ENCODE measurements around the gene NKG7. TPM values are rescaled to one million over a fixed set of nuclear protein-coding genes. Genes with fewer than 3 reads are reported as not detected.

NKG7 gene
- total and polyA plus RNA-seq, 2 experiments from 2014 or later = not detected

DNA sequence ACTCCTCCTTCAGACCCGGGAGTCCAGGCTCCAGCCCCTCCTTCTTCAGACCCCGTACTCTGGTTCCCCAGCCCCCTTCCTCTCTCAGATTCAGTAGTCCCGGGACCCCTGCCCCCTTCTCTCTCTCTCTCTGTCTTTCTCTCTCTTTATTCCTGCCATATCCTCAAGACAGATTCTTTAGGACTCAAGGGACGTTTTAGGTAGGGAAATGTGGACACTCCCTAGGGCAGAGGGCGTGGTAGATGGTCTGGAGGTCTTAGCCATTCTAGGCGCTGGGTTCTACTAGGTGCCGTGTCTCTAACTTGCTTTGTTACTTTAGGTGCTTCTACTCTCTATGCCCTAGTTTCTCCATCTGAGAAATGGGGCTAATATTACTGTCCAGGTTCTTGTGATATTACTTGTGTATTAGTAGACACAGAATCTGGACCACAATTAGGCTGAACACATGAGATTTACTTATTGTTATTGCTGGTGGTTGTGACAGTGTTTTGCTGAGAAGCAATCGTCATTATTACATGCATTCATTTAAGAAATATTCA, 18.7 kb upstream of the NKG7 start (continued):
- TF ChIP-seq, protein P1, sequence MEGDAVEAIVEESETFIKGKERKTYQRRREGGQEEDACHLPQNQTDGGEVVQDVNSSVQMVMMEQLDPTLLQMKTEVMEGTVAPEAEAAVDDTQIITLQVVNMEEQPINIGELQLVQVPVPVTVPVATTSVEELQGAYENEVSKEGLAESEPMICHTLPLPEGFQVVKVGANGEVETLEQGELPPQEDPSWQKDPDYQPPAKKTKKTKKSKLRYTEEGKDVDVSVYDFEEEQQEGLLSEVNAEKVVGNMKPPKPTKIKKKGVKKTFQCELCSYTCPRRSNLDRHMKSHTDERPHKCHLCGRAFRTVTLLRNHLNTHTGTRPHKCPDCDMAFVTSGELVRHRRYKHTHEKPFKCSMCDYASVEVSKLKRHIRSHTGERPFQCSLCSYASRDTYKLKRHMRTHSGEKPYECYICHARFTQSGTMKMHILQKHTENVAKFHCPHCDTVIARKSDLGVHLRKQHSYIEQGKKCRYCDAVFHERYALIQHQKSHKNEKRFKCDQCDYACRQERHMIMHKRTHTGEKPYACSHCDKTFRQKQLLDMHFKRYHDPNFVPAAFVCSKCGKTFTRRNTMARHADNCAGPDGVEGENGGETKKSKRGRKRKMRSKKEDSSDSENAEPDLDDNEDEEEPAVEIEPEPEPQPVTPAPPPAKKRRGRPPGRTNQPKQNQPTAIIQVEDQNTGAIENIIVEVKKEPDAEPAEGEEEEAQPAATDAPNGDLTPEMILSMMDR (conservative IDR thresholded peaks at IDR 0.05; ENCODE audit: low read depth in 2 of 2) = no peak
- TF ChIP-seq JUNB (IDR thresholded peaks at IDR 0.05; ENCODE audit: unreplicated experiment) (no peak), NANOG (IDR thresholded peaks at IDR 0.05; ENCODE audit: borderline replicate concordance) (no peak)

DNA sequence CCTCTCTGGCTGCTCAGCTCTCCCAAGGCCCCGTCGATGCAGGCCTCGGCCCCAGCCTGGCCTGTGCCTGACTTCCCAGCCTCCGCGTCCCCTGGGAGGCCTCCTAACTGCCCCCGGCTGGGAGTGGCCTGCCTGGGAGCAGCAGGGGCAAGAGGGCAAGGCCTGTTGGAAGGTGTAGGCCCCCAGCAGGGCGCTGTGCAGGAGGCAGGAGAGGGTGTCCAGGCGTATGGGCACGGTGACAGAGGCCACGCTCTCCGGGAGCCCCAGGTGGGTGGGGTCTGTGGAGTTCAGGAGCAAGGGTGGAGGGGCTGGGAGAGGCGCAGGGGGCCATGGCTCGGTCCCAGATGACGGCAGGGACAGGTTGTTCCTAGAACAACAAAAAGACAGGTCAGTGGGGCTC, 16.7 kb upstream of the NKG7 start:
- Mint-ChIP-seq H3K27me3 (ENCODE audit: insufficient read depth, low read depth, poor library complexity) (peaks cover 16% of the 10 kb centered on the region), H3K4me1 (peaks cover 15% of the 10 kb centered on the region), H3K27ac (no peak overlapping the region), H3K9me3 (no peaks in the 10 kb centered on the region; the same call in 1 of the 3 replicates), H3K4me3 (no peak overlapping the region), H3K36me3 (ENCODE audit: low read depth) (no peaks in the 10 kb centered on the region; the same call in 2 of the 3 replicates)
- no peaks in the 10 kb centered on the region for H3F3A ChIP-seq (replicated peaks; ENCODE audit: low read depth)
- no peaks in the 10 kb centered on the region for H3K79me2 ChIP-seq (replicated peaks; ENCODE audit: insufficient read depth)
- H3K27ac ChIP-seq (ENCODE audit: low read depth) = no peak overlapping the region
- ATAC-seq (no peak), DNase-seq (ENCODE audit: low spot score) (no peak)
- H4K20me1 ChIP-seq (replicated peaks; ENCODE audit: insufficient read depth) = no peaks in the 10 kb centered on the region
- no peaks in the 10 kb centered on the region for H3K36me3 ChIP-seq (ENCODE audit: insufficient read depth)
- no peaks in the 10 kb centered on the region for H3K27me3 ChIP-seq (ENCODE audit: insufficient read depth)
- H3K9me2 ChIP-seq (ENCODE audit: insufficient read depth) = no peaks in the 10 kb centered on the region
- H2AFZ ChIP-seq = no peak overlapping the region
- H3K4me3 ChIP-seq = no peak overlapping the region
- H3K4me2 ChIP-seq = no peak overlapping the region
- no peak for TF ChIP-seq ZNF331 (CRISPR knock-in tag; IDR thresholded peaks at IDR 0.05; ENCODE audit: low read depth)
- TF ChIP-seq JUNB (IDR thresholded peaks at IDR 0.05; ENCODE audit: unreplicated experiment) = no peak
- TF ChIP-seq, protein P2, sequence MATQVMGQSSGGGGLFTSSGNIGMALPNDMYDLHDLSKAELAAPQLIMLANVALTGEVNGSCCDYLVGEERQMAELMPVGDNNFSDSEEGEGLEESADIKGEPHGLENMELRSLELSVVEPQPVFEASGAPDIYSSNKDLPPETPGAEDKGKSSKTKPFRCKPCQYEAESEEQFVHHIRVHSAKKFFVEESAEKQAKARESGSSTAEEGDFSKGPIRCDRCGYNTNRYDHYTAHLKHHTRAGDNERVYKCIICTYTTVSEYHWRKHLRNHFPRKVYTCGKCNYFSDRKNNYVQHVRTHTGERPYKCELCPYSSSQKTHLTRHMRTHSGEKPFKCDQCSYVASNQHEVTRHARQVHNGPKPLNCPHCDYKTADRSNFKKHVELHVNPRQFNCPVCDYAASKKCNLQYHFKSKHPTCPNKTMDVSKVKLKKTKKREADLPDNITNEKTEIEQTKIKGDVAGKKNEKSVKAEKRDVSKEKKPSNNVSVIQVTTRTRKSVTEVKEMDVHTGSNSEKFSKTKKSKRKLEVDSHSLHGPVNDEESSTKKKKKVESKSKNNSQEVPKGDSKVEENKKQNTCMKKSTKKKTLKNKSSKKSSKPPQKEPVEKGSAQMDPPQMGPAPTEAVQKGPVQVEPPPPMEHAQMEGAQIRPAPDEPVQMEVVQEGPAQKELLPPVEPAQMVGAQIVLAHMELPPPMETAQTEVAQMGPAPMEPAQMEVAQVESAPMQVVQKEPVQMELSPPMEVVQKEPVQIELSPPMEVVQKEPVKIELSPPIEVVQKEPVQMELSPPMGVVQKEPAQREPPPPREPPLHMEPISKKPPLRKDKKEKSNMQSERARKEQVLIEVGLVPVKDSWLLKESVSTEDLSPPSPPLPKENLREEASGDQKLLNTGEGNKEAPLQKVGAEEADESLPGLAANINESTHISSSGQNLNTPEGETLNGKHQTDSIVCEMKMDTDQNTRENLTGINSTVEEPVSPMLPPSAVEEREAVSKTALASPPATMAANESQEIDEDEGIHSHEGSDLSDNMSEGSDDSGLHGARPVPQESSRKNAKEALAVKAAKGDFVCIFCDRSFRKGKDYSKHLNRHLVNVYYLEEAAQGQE (IDR thresholded peaks at IDR 0.05; ENCODE audit: unreplicated experiment) = no peak
- no peak for TF ChIP-seq NANOG (IDR thresholded peaks at IDR 0.05; ENCODE audit: borderline replicate concordance)
- no peak for TF ChIP-seq ZNF114 (CRISPR knock-in tag; IDR thresholded peaks at IDR 0.05)
- TF ChIP-seq EZH2phosphoT487 (IDR thresholded peaks at IDR 0.05; ENCODE audit: unreplicated experiment) = no peak
- TF ChIP-seq STAT1 (IDR thresholded peaks at IDR 0.05; ENCODE audit: unreplicated experiment) = no peak
- no peak for TF ChIP-seq EZH2 (IDR thresholded peaks at IDR 0.05; ENCODE audit: low read depth, unreplicated experiment)
- no peak for TF ChIP-seq POLR2AphosphoS5 (IDR thresholded peaks at IDR 0.05; ENCODE audit: low read depth)
- TF ChIP-seq, protein P1 (conservative IDR thresholded peaks at IDR 0.05; ENCODE audit: low read depth in 2 of 2) = no peak
- TF ChIP-seq, protein P3, sequence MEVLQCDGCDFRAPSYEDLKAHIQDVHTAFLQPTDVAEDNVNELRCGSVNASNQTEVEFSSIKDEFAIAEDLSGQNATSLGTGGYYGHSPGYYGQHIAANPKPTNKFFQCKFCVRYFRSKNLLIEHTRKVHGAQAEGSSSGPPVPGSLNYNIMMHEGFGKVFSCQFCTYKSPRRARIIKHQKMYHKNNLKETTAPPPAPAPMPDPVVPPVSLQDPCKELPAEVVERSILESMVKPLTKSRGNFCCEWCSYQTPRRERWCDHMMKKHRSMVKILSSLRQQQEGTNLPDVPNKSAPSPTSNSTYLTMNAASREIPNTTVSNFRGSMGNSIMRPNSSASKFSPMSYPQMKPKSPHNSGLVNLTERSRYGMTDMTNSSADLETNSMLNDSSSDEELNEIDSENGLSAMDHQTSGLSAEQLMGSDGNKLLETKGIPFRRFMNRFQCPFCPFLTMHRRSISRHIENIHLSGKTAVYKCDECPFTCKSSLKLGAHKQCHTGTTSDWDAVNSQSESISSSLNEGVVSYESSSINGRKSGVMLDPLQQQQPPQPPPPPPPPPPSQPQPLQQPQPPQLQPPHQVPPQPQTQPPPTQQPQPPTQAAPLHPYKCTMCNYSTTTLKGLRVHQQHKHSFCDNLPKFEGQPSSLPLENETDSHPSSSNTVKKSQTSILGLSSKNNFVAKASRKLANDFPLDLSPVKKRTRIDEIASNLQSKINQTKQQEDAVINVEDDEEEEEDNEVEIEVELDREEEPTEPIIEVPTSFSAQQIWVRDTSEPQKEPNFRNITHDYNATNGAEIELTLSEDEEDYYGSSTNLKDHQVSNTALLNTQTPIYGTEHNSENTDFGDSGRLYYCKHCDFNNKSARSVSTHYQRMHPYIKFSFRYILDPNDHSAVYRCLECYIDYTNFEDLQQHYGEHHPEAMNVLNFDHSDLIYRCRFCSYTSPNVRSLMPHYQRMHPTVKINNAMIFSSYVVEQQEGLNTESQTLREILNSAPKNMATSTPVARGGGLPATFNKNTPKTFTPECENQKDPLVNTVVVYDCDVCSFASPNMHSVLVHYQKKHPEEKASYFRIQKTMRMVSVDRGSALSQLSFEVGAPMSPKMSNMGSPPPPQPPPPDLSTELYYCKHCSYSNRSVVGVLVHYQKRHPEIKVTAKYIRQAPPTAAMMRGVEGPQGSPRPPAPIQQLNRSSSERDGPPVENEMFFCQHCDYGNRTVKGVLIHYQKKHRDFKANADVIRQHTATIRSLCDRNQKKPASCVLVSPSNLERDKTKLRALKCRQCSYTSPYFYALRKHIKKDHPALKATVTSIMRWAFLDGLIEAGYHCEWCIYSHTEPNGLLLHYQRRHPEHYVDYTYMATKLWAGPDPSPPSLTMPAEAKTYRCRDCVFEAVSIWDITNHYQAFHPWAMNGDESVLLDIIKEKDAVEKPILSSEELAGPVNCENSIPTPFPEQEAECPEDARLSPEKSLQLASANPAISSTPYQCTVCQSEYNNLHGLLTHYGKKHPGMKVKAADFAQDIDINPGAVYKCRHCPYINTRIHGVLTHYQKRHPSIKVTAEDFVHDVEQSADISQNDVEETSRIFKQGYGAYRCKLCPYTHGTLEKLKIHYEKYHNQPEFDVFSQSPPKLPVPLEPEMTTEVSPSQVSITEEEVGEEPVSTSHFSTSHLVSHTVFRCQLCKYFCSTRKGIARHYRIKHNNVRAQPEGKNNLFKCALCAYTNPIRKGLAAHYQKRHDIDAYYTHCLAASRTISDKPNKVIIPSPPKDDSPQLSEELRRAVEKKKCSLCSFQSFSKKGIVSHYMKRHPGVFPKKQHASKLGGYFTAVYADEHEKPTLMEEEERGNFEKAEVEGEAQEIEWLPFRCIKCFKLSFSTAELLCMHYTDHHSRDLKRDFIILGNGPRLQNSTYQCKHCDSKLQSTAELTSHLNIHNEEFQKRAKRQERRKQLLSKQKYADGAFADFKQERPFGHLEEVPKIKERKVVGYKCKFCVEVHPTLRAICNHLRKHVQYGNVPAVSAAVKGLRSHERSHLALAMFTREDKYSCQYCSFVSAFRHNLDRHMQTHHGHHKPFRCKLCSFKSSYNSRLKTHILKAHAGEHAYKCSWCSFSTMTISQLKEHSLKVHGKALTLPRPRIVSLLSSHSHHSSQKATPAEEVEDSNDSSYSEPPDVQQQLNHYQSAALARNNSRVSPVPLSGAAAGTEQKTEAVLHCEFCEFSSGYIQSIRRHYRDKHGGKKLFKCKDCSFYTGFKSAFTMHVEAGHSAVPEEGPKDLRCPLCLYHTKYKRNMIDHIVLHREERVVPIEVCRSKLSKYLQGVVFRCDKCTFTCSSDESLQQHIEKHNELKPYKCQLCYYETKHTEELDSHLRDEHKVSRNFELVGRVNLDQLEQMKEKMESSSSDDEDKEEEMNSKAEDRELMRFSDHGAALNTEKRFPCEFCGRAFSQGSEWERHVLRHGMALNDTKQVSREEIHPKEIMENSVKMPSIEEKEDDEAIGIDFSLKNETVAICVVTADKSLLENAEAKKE (CRISPR knock-in tag; IDR thresholded peaks at IDR 0.05) = no peak
- H3K4me1 ChIP-seq (ENCODE audit: insufficient read depth) = no peaks in the 10 kb centered on the region
